MG63 (cell line): ENCODE measurements around the gene TMEM107. TPM values are rescaled to one million over a fixed set of nuclear protein-coding genes. Genes with fewer than 3 reads are reported as not detected.

Source experiments
- total RNA-seq: library from RNA; depleted of rRNA; stranded (reverse); fragments of >200 nt; shearing (Covaris generic); gene quantifications from 2 replicates; pipeline ENCODE4 v1.2.3, GENCODE V29; 2014; ENCODE audit warnings: low replicate concordance; rRNA removed

Gene TMEM107
- total RNA-seq, 1 experiment from 2014 or later = 25.6 TPM

Other genes with a start within 250 kb of the TMEM107 start
- gene KCNAB3, start 246.5 kb downstream of the TMEM107 start, total RNA-seq = not detected in 2 replicates
- 3.8 and 4.5 TPM in 2 replicates for gene TRAPPC1, start 244.4 kb downstream of the TMEM107 start, total RNA-seq
- gene CNTROB, start 244.2 kb downstream of the TMEM107 start, total RNA-seq = 29.5 and 39.9 TPM in 2 replicates
- gene GUCY2D, start 173.8 kb downstream of the TMEM107 start, total RNA-seq = 0.23 TPM in 1 of 2 replicates, not detected in the other
- not detected in 2 replicates for gene ALOX15B, start 137.3 kb downstream of the TMEM107 start, total RNA-seq
- gene ALOX12B, start 88.7 kb downstream of the TMEM107 start, total RNA-seq = not detected in 2 replicates
- not detected in 2 replicates for gene ALOXE3, start 57.9 kb downstream of the TMEM107 start, total RNA-seq
- not detected in 2 replicates for gene HES7, start 52.3 kb downstream of the TMEM107 start, total RNA-seq
- gene PER1, start 24.0 kb downstream of the TMEM107 start, total RNA-seq = 1.3 and 7.9 TPM in 2 replicates
- gene VAMP2, start 13.4 kb downstream of the TMEM107 start, total RNA-seq = 0.59 and 3.2 TPM in 2 replicates
- 8.6 and 17.3 TPM in 2 replicates for gene BORCS6, start 13.8 kb upstream of the TMEM107 start, total RNA-seq
- gene AURKB, start 34.2 kb upstream of the TMEM107 start, total RNA-seq = 89.2 and 119 TPM in 2 replicates
- gene CTC1, start 71.7 kb upstream of the TMEM107 start, total RNA-seq = 4.2 and 25.8 TPM in 2 replicates
- 72.8 and 82.7 TPM in 2 replicates for gene PFAS, start 72.9 kb upstream of the TMEM107 start, total RNA-seq
- 22.1 and 22.3 TPM in 2 replicates for gene RANGRF, start 112.3 kb upstream of the TMEM107 start, total RNA-seq
- 1.0 TPM in 1 of 2 replicates, not detected in the other for gene SLC25A35, start 119.0 kb upstream of the TMEM107 start, total RNA-seq
- not detected in 2 replicates for gene ARHGEF15, start 133.9 kb upstream of the TMEM107 start, total RNA-seq
- gene ODF4, start 163.5 kb upstream of the TMEM107 start, total RNA-seq = not detected in 2 replicates
- 5,040 and 8,050 TPM in 2 replicates for gene RPL26, start 206.8 kb upstream of the TMEM107 start, total RNA-seq
- not detected in 2 replicates for gene RNF222, start 221.4 kb upstream of the TMEM107 start, total RNA-seq